GM19238 (cell line): ENCODE results near the gene PI4KA.

Experiments used
- DNase-seq: peaks from one replicate; pipeline ENCODE4 v3.0.0; 2011; ENCODE audit warnings: low spot score; ENCODE audit not compliant: insufficient read length

Gene PI4KA

DNA sequence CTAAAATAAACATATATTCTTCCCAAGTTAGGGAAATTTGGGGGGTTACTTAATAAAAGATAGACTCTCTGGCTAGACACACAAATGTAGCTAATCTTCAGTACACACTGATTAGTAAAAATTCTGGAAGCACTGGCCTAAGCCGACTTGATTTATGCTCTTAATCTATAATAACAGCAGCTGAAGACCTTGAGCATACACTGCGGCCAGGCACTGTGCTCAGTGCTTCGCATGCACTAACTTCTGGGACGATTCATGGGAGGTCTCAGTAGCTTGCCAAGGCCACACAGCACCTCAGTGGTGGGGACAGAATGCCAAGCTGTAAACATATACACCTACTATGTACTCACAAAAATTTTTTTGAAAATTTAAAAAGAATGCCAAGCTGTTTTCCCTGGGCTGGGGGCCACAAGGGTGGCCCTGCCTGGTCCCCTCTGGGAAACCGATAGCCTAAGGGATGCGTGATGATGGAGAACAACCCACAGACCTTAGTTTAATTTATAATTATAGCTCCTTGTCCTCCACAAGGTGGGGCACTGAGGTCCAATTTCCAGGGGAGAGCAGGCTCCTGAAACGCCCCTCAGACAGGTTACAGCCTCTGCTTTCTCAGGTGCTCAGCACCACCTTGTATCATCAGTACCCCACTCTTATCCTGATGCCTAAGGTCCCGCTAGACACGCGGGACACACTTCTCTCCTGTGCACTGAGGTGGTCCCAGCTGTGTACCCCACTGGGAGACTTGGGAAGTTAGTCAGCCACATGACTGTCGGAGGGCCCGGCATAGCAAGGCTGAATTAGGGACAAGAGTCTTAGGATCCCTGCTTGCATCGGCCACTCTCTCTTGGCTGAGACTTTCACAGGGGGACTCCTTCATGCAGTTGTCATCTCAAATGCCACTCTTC, 64.6 kb downstream of the PI4KA start:
- no peak for DNase-seq

DNA sequence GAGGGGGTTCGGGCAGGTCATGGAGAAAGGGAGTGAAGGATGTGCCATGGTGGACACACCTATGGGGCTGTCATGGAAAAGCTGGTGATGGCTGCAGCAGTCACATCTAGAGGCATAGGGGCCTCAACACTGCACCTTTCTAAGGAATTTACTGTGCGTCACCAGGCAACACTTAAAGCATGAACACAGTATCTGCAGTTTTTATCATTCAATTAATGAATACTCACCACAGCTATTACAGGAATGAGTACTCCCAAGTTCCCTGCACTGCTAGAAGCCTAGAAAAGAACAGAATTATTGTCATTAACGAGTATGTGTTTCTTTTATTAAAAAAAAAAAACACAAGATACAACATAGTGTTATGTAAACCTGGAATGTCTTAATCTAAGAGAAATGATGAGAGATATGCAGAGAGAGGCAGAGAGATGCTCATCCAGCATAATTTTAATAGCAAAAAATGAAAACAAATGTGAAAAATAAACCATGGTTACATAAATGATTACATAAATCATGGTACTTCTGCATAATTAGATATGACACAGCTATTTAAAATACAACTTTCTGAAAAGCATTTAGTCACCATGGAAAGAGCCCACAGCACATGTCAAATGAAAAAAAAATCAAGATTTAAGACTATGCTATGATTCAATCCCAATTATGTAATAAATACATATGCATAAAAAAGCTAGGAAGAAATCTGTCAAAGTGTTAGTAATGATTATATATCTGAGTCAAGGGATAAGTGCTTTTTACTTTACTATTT, 65.5 kb downstream of the PI4KA start:
- no peak for DNase-seq

DNA sequence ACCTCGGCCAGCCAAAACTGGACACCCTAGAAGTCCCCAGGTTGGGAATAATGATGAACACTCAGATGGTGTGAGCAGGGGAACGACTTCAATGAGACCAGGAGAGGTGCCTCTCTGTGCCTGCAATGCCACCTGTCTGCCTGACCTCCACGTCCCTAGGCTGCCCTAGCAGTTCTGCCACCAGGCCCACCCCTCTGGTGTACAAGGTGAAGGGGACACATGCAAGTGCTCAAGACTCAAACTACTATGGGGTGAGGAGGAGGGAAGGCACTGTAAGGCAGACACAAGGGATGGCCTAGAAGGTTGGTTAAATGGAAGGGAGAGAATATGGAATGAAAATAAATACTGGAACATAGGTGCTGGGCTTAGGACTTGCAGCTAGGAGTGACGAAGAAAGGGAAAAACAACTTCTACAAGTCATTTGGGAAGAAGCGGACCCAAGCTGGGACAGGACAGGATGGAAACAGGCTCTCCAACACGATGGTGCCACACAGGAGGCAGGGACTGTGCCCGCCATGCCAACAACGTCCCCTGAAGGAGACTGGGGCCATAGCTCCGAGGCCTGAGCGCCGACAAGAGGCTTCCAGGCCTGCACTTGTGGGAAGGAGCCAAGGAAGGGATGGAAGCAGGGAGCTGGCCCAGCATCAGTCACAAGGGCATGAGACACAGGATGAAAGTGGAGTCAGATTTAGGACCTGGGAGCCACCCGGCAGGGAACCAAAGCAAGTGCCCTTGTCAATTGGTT, 66.2 kb downstream of the PI4KA start:
- no peak for DNase-seq

DNA sequence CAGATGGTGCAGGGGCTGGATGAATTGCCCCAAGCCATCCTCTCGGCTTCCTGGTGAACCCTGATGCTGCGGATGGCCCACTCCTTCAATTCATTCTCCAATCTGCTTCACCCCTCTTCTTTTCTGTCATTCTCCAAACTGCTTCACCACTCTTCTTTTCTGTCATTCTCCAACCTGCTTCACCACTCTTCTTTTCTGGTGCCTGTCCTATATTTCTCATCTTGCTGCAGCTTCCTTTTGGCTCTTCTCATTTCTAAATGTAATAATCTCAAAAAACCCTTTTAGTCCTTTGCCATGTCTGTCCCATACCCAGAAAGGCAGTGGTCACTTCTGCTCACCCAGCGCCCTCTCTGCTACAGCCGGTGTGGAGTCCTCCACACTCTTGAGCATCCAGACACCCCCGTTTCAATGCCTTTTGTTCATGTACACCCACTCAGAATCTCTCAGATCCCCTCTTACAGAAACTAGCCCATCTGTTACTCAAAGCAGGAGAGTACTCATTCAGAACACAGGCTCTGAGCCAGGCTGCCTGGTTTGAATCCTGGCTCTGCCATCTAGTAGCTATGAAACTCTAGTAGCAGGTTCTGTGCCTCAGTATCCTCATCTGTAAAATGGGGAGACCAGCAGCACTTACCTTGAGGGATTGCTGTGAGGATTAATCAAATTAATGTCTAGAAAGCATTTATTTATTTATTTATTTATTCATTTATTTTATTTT, 69.8 kb downstream of the PI4KA start:
- no peak for DNase-seq

DNA sequence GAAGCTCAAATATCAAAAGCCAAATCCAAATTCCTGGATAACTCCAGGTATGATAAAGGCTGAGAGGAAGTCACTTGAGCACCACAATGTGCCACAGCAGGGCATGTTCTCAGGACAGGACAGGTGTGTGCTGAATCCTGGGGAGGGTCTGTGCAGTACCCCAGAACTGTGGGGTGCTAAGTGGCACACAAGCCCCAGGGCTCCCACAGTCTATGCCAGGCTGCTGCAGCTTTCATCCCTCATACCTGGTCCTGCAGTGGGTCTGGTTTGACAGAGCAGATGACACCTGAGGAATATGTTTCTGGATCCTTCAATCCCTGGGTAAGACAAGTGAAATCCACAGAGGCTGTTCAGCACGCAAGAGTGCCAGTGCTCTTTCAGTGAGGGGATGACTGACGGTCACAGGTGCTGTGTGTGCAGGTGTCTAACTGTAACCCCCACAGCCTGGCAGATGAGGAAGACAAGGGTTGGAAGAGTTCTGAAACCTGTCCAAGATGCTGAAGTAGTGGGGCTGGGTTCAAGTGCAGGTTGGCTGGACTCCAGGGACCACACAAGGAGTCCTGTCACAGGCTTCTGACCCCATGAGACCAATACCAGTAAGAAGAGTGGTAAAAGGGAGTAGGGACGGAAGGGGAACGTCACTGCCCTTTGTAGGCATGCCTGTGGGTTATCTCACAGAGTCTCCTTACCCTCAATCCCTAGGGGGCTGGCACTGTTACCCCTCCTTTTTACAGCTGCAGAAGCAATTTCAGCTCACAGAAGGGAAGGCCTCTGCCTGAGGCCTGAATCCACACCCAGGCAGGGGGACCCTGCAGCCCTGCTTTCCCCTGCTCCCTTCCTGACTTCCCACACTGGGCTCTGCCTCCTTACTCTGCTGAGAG, 70.6 kb downstream of the PI4KA start:
- DNase-seq = no peak

DNA sequence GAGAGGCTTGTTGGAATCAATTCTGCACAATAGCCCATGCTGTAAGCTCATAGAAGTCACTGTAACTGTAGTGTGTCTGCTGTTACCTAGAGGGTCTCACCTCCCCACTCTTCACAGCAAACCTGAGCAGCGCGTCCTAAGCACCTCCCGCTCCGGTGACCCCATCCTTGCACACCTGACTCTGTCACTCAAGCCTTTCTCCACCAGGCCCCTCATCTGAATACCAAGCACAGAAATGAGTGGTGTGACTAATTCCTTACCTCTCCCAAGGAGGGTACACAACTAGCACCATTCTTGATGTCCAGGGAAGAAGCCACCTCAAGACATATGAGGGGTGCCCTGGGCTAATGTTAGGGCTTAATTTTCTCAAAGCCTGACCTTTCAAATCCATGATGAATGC, 71.4 kb downstream of the PI4KA start:
- DNase-seq = no peak

DNA sequence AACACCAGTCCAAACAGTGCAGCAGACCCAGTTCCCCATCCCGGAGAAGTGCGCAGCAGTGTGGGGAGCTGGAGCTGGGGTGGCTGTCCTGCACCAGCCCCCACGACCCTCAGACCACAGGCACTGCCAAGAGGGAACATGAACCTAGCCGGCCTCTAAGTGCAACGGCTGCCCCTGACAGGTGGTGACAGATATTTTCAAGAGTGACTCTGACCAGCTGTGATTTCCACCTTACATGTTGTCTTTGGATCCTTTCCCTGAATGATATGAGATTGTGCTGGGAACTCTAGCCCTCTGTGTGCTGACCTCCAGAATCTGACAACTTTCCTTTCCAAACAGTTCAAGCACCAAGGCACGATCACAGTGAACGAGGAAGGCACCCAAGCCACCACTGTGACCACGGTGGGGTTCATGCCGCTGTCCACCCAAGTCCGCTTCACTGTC, 72.1 kb downstream of the PI4KA start:
- no peak for DNase-seq

DNA sequence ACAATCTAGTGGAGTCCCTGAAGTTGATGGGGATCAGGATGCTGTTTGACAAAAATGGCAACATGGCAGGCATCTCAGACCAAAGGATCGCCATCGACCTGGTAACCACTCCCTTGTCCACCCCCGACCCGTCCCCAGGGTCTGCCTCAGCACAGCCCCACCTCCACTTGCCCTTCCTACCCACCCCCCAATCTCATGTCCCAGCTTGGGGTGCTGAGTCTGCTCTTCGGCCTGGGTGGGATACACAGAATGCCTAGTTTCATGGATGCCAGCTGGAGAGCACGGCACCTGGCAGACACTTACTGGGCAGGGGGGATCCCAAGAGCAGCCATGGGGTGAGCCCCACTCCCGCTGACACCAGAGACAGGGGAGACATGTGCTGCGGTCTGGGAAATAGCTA, 72.6 kb downstream of the PI4KA start:
- no peak for DNase-seq

DNA sequence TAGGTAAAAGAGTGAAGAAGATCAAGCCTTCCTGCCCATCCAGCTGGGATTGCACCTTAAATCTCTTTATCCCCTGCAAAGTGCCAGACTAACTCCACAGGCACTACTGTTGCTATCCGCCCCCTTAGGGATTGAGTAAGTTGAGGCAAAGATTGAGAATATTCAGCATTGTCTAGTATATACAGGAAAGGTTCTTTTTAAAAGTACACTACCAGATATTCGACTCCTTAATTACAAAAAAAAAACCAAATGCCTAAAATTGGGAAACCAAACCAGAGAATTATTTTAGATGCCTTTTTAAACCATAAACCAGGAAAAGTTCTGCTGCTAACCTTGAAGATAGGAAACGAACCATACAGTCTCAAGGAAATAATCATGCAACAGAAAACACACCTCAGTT, 73.2 kb downstream of the PI4KA start:
- no peak for DNase-seq

DNA sequence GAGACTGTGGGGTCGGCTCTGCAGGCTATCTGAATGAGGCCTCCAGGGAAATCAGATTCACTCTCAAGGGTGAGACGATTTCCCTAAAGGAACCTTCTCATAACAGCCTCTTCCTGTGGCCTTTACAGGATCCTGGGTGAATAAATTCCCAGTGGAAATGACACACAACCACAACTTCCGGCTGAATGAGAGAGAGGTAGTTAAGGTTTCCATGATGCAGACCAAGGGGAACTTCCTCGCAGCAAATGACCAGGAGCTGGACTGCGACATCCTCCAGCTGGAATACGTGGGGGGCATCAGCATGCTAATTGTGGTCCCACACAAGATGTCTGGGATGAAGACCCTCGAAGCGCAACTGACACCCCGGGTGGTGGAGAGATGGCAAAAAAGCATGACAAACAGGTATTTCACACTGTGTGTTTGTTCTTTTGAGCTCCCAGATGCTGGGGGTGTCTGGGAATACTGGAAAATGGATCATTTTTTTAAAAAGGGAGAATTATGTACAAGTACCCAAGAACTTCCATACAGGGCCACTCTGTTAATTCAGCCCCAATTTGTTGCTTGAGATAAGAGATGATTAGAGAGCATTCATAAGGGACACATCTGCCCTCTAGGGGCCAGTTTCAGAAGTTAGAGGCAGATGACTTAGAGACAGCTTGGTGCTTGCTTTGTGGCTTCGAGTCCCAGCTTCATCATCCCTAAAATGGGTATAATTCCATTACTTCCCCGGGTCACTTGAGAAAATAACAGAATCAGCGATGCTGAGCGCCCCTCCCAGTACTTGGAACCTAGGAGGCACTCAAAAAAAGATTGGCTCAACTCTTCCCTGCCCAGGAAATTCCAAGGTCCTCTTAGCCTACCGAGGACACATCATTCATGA, 74.5 kb downstream of the PI4KA start:
- DNase-seq = peak; percentile 58

DNA sequence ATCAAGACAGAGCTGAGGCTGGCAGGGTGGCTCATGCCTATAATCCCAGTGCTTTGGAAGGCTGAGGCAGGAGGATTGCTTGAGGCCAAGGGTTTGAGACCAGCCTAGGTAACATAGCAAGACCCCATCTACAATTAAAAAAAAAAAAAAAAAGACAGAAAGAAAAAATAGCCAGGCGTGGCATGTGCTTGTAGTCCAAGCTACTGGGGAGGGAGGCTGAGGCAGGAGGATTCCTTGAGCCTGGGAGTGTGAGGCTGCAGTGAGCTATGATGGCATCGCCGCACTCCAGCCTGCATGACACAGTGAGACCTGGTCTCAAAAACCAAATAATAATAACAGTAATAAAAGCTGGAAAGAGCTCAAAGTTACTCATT, 75.3 kb downstream of the PI4KA start:
- no peak for DNase-seq

DNA sequence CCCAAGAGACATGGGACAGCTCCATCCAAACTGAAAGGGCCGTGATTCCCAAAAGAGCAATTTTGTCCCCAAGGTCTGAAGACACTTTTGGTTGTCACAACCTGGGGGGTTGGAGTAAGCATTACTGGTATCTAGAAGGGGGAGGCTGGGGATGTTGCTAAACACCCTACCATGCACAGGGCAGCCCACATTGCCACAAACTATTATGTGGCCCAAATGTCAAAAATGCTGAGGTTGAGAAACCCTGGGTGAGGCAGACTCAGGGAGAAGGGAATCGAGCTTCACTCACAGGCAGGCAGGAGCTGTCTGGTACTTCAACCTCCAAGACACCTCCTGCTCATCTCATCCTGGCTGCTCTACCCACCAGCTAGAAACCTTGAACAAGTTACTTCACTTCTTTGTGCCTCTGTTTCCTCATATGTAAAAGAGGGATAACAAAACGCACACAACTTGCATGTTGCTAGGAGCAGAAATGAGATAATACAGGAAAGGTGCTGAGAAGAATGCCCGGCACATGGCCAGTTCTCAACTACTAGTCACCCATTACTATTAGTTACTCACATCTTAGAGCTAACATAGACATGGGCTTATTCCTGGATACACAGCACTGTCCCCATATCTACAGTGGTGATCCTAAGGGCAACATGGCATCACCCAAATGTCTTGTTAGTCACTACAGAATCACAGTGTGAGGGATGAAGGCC, 75.9 kb downstream of the PI4KA start:
- no peak for DNase-seq

DNA sequence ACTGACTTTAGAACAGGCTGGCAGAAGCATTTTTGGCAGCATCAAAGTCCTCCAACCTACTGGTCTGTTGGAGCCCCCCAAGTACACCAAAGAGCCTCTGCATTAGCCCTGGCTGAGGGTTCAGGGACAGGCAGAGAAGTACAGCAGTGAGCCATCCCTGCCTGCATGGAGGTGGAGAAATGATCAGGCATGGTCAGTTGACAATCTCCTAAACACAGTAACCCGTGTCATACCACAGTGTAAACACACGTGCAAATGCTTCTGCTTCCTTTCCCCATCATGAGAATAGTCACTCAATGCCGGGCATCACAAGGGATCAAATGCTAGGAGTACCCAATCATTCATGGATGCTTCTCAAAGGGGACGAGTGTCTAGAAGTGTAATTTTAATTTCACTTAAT, 76.5 kb downstream of the PI4KA start:
- DNase-seq = no peak

DNA sequence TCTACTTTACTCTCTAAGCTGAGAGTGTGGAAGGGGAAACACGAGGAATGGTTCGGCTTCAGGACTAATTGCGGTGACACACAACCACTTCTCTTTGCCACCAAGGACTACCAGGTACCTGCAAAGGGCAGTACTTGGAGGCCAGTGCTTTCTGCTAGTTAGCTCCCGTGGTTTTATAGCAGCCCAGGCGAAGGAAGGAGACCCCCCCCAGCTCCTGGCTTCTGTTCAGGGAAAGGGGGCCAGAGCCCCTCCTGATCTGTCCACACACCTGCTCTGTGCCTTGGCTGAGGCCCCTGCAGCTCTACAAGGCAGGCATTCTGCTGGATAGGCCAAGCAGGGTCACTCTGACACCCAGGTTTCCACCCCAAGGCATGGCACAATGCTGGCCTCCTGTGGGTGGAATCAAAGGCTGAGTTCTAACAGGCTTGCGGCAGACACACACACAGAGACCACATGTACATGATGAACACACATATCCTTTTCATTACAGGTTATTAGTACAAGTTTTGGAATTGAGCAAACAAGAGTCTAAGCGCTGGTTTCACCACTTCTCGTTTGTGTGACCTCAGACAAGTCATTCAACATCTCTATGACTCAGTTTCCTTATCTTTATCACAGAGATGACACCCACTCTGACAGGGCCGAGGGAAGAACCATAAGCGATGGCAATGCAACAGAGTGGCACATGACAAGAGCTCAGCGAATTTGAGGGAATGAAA, 77.2 kb downstream of the PI4KA start:
- no peak for DNase-seq

DNA sequence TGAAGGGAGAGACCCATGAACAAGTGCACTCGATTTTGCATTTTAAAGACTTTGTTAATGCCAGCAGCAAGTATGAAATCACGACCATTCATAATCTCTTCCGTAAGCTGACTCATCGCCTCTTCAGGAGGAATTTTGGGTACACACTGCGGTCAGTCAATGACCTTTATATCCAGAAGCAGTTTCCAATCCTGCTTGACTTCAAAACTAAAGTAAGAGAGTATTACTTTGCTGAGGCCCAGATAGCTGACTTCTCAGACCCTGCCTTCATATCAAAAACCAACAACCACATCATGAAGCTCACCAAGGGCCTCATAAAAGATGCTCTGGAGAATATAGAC, 78.8 kb downstream of the PI4KA start:
- no peak for DNase-seq

DNA sequence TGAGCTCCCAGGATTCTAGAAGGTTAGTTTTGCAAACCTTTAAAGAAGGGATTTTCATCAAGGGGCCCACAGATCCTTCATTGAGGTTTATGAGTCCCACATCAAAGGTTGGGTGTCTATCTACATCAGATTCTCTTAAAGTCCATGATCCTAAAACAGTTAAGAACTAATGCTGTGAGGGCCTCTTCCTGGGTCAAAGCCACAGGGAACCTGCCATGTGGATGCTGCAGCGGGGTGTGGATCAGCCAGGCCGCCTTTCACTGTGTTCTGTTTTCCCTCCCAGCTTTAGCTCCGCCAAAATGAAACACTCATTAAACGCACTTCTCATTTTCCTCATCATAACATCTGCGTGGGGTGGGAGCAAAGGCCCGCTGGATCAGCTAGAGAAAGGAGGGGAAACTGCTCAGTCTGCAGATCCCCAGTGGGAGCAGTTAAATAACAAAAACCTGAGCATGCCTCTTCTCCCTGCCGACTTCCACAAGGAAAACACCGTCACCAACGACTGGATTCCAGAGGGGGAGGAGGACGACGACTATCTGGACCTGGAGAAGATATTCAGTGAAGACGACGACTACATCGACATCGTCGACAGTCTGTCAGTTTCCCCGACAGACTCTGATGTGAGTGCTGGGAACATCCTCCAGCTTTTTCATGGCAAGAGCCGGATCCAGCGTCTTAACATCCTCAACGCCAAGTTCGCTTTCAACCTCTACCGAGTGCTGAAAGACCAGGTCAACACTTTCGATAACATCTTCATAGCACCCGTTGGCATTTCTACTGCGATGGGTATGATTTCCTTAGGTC, 79.4 kb downstream of the PI4KA start:
- no peak for DNase-seq

DNA sequence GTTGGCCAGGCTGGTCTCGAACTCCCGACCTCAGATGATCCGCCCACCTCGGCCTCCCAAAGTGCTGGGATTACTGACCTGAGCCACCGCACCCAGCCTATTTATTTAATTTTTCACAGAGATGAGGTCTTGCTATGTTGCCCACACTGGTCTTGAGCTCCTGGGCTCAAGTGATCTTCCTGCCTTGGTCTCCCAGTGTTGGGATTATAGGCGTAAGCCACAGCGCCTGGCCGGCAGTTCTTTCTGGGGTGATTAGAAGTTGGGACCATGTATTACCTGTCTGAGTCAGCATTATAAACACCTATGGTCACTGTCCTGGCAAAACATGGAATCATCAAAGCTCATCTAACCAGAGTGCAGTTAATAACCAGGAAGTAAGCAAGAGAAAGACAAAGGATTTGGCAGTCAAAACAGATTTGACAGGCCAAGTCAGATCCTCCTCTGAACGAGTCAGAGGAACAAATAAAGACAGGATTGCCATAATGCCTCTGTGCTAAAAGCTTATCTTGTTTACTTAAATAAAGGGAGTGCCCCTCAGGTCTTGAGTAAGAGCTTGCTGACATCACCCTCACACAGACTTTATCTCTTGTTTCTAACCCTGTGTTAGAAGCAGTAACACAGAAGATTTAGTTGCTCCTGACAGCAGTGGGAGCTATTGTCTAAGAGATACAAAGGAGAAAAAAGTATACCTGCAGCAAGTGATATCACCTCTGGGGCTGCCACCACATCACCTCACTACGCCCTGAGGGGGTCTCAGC, 81.0 kb downstream of the PI4KA start:
- DNase-seq = no peak
